Amygdala (tissue), 56 donors: Measurements from ENCODE around the gene GGCX.
"Not testable (repeated sequence)": the region's sequence is repeated elsewhere in the genome, so short reads cannot be mapped to it uniquely, and the experiment has no call there.

ENCODE experiments used
- DNase-seq, 56 donors: peaks; one replicate each; lab custom pipeline; 2025; lab: John Stamatoyannopoulos, UW

GGCX gene

DNA sequence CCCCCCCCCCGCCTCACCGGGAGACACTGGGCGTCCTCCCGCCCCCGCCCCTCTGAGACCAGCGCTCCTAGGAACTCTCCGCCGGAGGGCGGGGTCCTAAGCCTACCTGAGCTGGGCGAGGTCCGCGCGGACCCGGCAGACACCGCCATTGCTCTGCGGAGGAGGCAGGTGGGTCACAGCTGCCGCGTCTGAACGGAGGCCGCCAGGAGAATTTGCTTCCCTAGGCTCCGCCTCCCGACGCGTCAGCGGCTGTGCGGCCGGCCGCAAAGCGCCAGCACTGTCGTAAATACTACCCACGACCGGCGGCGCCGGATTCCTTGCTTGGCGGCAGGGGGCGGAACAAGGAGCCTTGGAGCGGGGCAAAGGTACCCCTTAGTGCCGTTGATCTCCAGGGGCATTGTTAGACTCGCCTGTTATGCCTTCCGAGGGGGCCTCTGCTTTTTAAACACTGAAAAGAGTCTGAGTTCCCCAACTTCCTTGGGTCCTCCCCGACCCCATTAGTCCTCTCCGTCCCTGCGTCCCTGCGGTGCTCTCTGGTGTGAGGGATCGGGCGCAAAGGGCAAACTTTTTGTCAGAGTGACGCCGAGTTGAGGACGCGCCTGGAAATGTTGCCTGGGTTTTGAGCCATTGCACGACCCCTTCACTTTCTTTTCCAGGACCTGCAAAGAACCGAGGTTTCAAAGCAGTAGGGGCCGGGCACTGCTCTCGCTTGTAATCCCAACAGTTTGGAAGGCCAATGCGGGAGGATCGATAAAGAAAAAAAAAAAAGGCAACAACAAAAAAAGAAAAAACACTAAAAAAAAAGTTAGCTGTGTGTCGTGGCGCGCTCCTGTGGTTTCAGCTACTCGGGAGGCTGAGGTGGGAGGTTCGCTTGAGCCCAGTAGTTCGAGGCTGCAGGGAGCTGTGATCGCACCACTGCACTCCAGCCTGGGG is at the start of gene GGCX:
TSS of gene GGCX (minus strand) at position 214 of the 933 bp plus-strand sequence. CDS start at position 149, 65 bp downstream.
- DNase-seq = peak; percentile 51 to 94 (median 88)

DNA sequence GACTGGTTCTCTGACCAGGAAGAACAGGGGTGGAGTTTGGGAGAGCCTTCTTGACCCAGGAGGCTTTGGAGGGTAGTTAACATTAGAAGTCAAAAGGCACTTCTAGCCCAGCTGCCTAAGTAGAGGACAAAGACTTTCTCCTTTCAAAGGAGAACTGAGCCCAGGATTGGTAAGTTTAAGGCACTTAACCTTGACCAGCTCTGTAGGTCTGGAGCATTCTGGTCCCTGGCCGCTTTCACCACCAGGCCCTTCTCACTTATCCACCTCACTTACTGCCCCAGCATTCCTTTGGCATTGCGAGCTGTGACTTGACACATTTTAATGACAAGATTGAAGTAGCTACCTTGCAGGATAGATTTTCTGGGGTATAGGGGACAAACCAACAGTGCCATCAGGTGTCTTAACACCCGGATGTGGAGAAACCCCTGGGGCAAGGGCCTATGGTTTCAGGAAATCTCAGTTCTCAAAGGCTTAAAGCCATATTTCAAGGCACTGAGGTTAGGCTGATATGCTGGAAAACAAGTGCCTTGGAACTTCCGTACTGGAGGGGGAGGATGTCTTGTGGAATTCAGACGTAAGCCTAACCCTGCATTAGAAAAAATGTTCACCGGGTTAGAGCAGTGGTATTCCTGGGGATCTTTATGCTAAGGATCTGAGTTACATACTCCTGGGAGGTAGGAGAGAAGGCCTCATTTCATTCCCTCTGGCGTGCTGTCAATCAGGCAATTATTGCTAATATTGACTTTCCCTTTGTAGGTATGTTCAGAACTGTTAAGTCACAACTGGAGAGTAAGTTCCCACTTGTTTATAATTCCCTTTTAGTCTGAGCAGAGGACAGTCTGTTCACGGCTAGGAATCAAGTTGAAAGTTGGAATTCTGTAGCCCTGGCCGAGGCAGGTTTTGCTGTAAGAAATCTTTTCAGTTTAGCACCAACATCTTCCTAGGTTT is 46.2 kb upstream of the GGCX start:
- DNase-seq = no peak

DNA sequence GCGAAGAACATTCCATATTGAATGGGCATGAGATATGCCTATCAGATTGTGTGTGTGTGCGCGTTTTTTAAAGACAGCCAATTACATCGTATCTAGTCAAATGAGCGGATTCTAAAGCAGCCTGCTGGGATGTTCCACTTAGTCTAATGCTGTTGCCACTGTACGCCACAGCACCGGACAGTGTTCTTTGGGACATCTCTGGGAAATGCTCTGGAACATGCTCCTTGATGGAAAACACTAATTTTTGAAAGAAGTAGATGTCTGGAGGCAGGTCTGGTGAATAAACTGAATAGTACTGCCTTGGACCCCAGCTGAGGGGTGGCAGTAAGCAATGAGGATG is 44.8 kb upstream of the GGCX start:
- DNase-seq = no peak

DNA sequence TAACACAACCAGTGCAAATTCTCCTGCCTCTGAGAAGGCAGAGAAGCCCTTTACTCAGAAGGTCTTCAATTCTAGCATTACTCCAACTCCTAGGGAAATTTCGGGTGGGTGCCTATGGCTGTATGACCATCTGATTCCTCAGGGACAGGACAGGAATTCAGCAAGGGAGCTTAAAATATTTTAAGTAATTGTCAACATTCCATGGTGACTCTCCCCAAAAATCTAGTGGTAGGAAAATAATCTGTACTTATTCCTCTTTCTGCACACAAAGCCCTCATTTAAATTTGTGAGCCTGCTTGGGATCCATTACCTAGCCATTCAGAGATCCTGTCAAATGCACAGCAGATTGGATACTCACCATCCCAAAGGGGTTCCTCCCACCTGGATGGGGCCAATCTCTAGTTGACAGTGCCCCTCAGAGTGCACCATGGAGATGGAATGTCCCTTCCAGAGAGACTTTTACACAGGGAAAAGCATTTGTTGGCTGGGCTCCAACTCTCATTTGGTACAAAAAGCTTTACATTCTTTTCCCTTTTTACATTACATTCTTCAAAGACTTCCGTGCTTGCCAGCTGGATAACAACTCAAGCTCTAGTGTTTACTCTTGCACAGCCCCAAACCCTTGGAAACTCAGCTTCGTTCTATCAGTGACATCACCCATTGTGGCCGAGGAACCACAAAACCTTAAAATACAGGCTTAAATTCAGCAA is 44.3 kb upstream of the GGCX start:
- peak in 2 of 56 donors; percentile 24 to 29 for DNase-seq

DNA sequence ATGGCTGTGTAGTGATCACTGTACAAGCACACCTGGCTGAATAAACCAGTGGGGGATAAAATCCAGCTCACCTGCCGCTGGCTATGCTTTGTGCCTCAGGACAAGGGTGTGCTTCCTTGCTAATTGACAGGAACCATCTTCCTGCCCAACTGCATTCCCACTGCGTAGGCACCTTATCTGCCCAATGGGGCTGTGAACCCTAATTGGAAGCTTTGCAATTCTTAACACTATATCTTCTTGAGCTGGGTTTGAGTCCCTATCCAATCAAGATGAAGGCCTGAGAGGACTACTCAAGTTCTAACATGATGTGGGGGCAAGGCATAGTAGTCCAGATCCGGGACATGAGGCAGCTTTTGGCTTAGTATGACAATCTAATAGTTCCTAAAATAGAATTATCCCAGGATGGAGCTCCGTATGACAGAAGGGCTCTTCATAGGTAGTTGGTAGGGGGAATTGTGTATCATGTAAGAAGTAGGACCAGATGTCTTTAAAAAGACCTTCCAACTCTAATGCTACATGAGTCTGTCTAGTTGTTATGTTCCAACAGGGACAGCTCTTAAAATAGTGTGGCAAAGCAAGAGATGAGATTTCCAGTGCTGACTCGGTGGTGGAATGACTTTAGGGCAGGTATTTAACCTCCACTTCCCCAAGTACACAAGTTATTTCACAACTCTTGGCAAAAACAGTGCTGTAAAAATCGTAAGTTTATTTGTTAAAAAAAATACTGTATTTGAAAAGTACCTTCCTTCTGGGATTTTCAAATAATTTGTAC is 43.5 kb upstream of the GGCX start:
- no peak for DNase-seq

DNA sequence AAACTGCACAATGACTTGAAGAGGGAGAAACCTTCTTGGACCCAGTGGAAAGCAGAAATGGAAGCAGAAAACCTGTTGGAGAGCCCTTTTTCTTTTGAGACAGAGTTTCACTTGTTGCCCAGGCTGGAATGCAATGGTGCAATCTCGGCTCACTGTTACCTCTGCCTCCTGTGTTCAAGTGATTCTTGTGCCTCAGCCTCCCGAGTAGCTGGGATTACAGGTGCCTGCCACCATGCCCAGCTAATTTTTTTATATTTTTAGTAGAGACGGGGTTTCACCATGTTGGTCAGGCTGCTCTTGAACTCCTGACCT is 42.8 kb upstream of the GGCX start:
- DNase-seq = not testable (repeated sequence)

DNA sequence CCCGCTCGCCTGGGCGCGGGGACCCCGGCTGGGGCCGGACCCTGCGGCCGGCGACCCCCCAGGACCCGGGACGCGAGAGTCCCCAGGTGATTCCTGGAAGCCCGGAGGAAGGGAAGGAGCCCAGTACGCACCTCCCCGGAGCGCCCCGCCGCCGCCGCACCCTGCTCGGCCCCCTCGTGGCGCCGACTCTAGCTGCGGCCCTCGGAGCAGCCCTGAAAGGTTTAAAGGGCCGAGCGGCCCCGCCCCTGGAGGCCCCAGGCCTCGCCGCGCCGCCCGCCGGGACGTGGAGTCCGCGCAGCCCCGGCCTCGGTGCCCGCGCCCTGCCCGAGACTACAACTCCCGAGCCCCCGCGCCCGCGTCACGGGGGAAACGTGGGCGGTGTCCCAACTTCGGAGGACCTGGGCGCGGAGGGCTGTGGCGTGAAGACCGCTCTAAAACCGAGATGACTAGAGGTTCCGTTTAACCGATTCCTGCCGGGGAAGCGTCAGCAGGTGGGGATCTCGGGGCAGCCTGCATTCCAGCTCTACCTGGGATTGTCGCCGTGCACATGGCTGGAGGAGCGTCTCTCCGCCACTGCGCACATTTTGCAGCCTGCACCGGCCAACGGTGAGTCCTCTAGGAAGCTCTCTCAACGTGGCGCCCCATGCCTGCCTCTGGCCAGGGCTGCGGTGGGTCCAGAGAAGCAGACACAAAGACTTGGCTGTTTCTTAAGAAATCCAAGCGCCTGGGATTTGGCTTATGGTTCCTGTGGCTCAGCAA is 41.4 kb upstream of the GGCX start, which contains the start of gene TMEM150A:
TSS of gene TMEM150A (minus strand) at position 223 of the 759 bp plus-strand sequence. CDS start 750 bp downstream, outside the sequence.
- DNase-seq = peak; percentile 49 to 96 (median 85)

DNA sequence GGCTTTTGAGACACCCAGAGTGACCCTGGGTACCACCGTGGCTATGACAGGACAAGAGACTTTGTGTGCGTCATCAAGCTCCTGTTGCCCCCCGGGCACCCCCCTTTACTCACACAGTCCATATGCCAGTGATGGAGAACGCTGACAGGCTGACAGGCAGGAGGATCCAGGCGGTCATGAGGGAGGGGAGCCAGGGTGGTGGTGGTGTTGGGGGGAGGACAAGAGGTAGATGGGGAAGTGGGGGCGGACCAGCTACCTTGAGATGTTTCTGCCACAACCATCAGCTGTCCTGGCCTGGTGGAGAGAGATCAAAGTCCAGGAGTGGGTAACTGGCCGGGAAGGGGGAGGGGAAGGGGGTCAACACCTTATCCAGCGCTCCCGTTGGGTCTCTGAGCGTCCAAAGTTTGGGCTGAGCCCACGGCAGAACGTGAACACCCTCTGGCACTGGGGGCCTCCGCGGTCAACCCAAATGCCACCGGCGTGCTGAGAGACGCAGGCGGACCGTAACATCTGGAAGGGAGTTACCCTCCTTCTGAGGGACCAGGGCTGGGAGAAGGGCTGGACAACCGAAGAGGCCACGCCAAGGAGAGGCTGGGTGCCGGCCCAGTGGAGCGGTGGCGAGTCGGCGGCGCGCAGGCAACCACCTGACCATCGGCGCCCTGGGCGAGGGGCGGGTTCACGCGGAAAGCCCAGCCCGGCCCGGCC is 40.6 kb upstream of the GGCX start:
- peak in 35 of 56 donors; percentile 24 to 87 (median 71) for DNase-seq

DNA sequence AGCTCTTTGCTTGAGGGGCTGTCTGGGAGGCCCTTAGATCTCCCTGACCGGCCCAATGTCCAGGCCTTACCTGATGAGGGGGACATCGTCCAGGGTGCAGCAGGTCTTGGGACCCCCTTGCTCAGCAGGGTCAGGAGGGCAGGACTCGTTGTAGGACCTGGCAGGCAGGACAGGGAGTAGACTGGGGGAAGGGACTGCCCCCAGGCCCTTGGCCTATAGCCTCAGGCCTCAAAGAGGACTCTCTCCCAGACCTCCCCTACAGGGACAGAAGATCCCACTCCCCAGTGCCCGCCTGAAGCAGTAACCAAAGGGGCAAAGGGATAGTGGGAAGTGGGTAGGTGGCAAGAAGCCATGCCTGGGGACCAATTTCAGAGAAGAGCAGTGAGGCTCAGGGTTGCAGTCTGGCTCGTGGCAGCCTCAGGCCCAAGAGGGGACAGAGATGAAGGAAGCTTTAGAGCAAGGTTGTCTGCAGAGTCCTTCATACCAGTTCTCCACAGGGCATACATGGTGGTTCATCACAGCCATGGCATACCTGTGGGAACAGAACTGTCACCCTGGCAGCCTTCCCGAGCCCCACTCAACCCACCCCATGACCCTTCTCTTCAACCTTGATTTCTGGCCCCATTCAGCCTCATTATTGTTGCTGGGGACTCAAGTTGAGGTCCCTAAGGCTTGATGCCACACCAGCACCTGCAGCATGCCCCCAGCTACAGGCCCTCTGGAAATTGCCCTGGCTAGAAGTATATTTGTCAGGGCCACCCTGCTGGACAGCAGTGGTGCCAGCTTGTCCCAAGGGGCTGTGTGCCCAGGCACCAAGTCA is 39.9 kb upstream of the GGCX start:
- no peak for DNase-seq

DNA sequence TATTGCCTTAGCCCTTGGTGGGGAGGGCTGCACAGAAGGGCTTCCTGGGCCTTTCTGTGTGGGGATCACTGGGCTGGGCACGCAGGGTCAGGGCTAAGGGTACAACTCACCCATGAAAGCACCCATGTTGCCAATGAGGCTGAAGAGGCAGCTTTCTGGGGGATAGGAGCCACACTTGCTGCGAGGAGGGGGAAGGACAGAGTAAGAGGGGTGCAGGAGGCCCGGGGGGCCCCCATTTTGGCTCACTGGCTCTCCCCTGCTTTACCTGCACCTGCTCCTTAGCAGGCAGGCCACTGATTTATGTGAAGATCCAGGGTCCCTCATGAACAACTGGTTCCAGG is 38.9 kb upstream of the GGCX start:
- DNase-seq = no peak

DNA sequence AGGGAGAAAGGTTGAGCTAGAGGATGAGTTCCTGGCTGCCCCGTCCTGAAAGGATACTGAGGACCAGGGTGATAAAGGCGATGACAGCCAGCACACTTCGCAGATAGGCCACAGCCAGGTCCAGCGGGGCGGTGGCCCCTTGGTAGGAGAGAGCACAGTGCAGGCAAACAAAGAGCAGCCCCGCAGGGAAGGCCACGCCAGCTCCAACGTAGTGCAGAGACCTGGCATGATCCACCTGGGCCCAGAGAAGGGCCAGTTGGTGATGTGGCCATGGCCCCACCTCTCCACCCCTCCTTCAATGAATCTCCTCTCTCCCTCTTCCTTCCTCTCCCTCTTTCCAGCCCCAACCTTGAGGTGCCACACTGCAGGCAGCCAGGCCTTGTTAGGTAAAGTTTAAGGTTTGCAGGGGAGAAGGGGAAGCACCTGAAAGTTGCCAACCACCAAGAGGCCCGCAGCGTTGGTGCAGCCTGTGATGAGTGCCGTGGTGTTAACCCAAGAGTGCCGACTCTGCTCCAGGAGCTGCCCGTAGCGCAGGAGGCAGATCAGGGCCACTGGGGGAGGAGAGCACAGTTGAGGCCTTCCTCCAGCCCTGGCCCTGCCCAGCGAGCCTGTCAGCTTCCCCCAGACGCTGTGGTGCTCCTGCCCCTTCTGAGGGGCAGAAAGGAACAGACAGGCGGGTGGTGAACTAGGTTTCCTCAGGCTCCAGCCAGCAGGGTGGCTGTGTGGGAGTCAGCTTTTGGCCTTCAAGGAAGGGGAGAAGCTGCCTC is 38.4 kb upstream of the GGCX start:
- DNase-seq = no peak

DNA sequence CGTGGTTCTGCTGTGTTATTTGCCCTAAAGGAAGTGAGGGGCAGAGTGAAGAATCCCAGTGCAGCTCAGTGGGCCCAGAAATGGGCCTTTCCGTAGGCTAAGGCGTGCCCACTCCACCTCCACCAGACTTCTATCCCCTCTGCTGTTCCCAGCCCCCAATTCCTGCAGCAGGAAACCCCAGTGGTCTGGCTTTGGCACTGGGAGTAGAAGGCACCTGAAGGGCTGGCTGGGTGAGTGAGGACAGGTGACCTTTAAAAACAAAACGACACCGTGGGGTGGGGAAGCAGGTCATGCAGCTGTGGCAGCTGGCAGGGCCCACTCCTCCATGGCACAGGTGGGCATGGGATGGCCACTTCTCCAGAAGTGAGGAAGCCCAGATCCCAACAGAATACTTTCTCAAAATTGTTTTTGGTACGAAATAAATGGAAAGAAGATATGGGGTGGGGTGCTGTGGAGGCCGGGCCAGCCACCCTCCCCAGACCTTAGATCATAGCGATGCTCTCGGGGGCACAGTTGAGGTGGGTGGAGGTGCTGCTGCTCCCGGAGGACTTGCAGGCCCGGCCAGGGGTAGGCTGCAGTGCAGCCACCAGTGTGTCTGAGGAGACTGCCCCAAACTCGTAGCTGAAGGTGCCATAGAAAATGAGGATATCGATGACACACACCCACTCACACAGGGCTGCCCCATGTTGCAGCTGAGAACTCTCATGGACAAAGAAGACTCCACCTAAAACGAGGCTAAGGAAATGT is 37.5 kb upstream of the GGCX start:
- no peak for DNase-seq

DNA sequence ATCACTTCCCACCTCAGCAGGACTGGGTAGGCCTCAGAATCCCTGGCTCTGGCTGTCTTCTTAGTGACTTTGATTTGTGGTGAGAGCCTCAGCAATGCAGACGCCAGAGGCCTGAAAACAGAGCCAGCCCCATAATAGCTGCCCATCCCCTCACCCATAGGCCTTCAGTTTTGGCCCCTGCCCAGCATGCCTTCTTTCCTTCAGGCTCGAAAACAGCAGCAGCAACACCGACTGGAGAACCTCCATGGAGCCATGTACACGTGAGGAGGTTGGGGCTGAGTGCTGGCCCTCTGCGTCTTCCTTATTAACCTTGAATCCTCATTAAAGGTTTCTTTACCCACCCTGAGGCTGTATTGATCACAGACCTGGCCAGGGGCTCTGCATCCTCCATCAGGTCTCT is 35.9 kb upstream of the GGCX start:
- no peak for DNase-seq

DNA sequence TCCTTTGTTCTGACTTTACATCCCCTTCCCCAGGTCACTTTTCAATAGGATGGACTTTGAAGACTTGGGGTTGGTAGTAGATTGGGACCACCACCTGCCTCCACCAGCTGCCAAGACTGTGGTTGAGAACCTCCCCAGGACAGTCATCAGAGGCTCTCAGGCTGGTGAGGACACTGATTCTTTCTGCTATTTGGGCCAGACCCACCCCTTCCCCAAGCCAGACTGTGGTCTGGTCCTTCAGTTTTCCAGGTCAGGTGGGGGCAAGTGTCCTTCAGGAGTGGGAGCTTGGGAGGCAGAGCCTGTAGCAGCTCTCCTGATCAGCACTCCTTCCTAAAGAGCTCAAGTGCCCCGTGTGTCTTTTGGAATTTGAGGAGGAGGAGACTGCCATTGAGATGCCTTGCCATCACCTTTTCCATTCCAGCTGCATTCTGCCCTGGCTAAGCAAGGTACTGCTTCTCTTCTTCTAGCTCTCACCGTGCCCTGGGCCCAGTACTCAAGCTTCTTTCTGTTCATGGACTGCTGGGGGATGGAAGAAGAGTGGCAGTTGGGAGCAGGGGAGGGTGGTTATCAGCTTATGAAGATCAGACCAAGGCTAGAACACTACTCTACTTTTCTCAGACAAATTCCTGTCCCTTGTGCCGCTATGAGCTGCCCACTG is 35.3 kb upstream of the GGCX start:
- DNase-seq = no peak

DNA sequence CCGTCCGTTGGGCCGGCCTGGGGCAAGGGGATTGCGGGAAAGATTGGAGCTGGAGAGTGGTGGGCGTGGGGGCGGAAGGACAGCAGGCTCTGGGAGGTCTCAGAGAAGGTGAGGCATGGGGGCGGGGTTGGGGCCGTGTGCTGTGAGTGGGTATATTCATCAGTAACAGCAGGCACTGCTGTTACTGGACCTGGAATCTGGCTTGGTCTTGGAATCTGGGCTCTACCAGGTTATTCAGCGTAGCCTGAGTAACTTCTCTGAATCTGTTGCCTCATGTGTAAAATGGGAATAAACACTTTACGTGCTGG is 34.7 kb upstream of the GGCX start:
- no peak for DNase-seq
